Kidney capillary endothelial cell (primary cell): ENCODE measurements around the gene TRIB2.
"Not testable (repeated sequence)": the region's sequence is repeated elsewhere in the genome, so short reads cannot be mapped to it uniquely, and the experiment has no call there.

Experiments
- DNase-seq: peaks from one replicate; pipeline ENCODE4 v3.0.0-alpha.2; 2018; ENCODE audit warnings: low spot score

TRIB2 gene

GRCh38 chr2:12716282-12717190, at the start of gene TRIB2:
TSS of gene TRIB2 (plus strand) at chr2:12716936. CDS start at chr2:12718308, 1,372 bp downstream.
- peak; percentile 76 for DNase-seq

GRCh38 chr2:12669036-12669435, 47.7 kb upstream of the TRIB2 start:
- DNase-seq = no peak

GRCh38 chr2:12672711-12673315, 43.9 kb upstream of the TRIB2 start:
- DNase-seq = no peak

- DNase-seq = no peak
Measured at GRCh38 chr2:12674644-12675328, 42.0 kb upstream of the TRIB2 start.

GRCh38 chr2:12675352-12675795, 41.4 kb upstream of the TRIB2 start:
- no peak for DNase-seq

- DNase-seq = no peak
Measured at GRCh38 chr2:12675801-12676200, 40.9 kb upstream of the TRIB2 start.

- DNase-seq = no peak
Measured at GRCh38 chr2:12676771-12677170, 40.0 kb upstream of the TRIB2 start.

GRCh38 chr2:12678186-12678585, 38.5 kb upstream of the TRIB2 start:
- DNase-seq = no peak

GRCh38 chr2:12679550-12680072, 37.1 kb upstream of the TRIB2 start:
- no peak for DNase-seq

- DNase-seq = not testable (repeated sequence)
Measured at GRCh38 chr2:12680115-12680514, 36.6 kb upstream of the TRIB2 start.

- no peak for DNase-seq
Measured at GRCh38 chr2:12682017-12682416, 34.7 kb upstream of the TRIB2 start.

GRCh38 chr2:12683457-12684100, 33.2 kb upstream of the TRIB2 start:
- DNase-seq = no peak

GRCh38 chr2:12684471-12684936, 32.2 kb upstream of the TRIB2 start:
- DNase-seq = no peak

- no peak for DNase-seq
Measured at GRCh38 chr2:12685145-12685544, 31.6 kb upstream of the TRIB2 start.

GRCh38 chr2:12685956-12686355, 30.8 kb upstream of the TRIB2 start:
- no peak for DNase-seq

- DNase-seq = no peak
Measured at GRCh38 chr2:12686708-12687283, 29.9 kb upstream of the TRIB2 start.

- no peak for DNase-seq
Measured at GRCh38 chr2:12688091-12688490, 28.6 kb upstream of the TRIB2 start.

- DNase-seq = no peak
Measured at GRCh38 chr2:12688893-12689292, 27.8 kb upstream of the TRIB2 start.

GRCh38 chr2:12693509-12693908, 23.2 kb upstream of the TRIB2 start:
- no peak for DNase-seq

GRCh38 chr2:12694990-12695774, 21.6 kb upstream of the TRIB2 start:
- no peak for DNase-seq

GRCh38 chr2:12697617-12698016, 19.1 kb upstream of the TRIB2 start:
- DNase-seq = no peak
